SU-DHL-6 (cell line): Measurements from ENCODE around the gene NCKIPSD.

Experiments
- EZH2phosphoT487 ChIP-seq: fragments of 200-600 bp; sonication (generic), shearing (Covaris generic); conservative IDR thresholded peaks from 2 replicates; pipeline ENCODE4 v1.6.1; 2018; ENCODE audit warnings: mild to moderate bottlenecking, antibody characterized with exemption, low read length, moderate library complexity, mixed read lengths
- TF ChIP-seq, protein P1 (sequence below): fragments of 200-600 bp; sonication (generic); IDR thresholded peaks from one replicate; pipeline ENCODE4 v1.5.1; 2017; ENCODE audit warnings: antibody characterized with exemption, mild to moderate bottlenecking, low read length, moderate library complexity; ENCODE audit not compliant: insufficient read depth, poor library complexity, severe bottlenecking

GRCh38 chr3:48628277-48629017 lies 57.3 kb downstream of the NCKIPSD start:
- TF ChIP-seq, protein P1, sequence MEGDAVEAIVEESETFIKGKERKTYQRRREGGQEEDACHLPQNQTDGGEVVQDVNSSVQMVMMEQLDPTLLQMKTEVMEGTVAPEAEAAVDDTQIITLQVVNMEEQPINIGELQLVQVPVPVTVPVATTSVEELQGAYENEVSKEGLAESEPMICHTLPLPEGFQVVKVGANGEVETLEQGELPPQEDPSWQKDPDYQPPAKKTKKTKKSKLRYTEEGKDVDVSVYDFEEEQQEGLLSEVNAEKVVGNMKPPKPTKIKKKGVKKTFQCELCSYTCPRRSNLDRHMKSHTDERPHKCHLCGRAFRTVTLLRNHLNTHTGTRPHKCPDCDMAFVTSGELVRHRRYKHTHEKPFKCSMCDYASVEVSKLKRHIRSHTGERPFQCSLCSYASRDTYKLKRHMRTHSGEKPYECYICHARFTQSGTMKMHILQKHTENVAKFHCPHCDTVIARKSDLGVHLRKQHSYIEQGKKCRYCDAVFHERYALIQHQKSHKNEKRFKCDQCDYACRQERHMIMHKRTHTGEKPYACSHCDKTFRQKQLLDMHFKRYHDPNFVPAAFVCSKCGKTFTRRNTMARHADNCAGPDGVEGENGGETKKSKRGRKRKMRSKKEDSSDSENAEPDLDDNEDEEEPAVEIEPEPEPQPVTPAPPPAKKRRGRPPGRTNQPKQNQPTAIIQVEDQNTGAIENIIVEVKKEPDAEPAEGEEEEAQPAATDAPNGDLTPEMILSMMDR, result no peak
- no peak for TF ChIP-seq EZH2phosphoT487
